ENCODE results near the gene ADIRF.
"Not testable (repeated sequence)": the region's sequence is repeated elsewhere in the genome, so short reads cannot be mapped to it uniquely, and the experiment has no call there.

The ADIRF gene

GRCh38 chr10:86946213-86947155, 21.8 kb upstream of the ADIRF start:
- DNase-seq = no peak

GRCh38 chr10:86947806-86948205, 20.5 kb upstream of the ADIRF start:
- DNase-seq = not testable (repeated sequence)

GRCh38 chr10:86950349-86950748, 17.9 kb upstream of the ADIRF start:
- DNase-seq = peak in 1 of 5 experiments; percentile 44

GRCh38 chr10:86951184-86951761, 17.0 kb upstream of the ADIRF start:
- no peak for DNase-seq

- DNase-seq = no peak
Observed at GRCh38 chr10:86952106-86952505, 16.2 kb upstream of the ADIRF start.

GRCh38 chr10:86952697-86953096, 15.6 kb upstream of the ADIRF start:
- DNase-seq = not testable (repeated sequence)

- no peak for DNase-seq
Observed at GRCh38 chr10:86953747-86954680, 14.3 kb upstream of the ADIRF start.

- no peak for DNase-seq
Observed at GRCh38 chr10:86954681-86955500, 13.4 kb upstream of the ADIRF start.

GRCh38 chr10:86955501-86956194, 12.6 kb upstream of the ADIRF start:
- DNase-seq = no peak

GRCh38 chr10:86956195-86956847, 12.0 kb upstream of the ADIRF start:
- DNase-seq = no peak

GRCh38 chr10:86956848-86957448, 11.3 kb upstream of the ADIRF start:
- no peak for DNase-seq

- DNase-seq = no peak
Observed at GRCh38 chr10:86957471-86958115, 10.7 kb upstream of the ADIRF start, which contains the start of gene MMRN2. Gene MMRN2, minus strand, starts transcription at chr10:86957615. Its CDS starts 74 bp downstream, at chr10:86957541.

GRCh38 chr10:86958116-86958900, 10.0 kb upstream of the ADIRF start, which contains the start of gene SNCG:
Gene SNCG, plus strand, starts transcription at chr10:86958599. Its CDS starts 99 bp downstream, at chr10:86958698.
- DNase-seq = no peak

GRCh38 chr10:86958901-86959736, 9.2 kb upstream of the ADIRF start:
- DNase-seq = no peak

- no peak for DNase-seq
Observed at GRCh38 chr10:86959737-86960002, 8.6 kb upstream of the ADIRF start.

GRCh38 chr10:86960003-86960862, 8.0 kb upstream of the ADIRF start:
- DNase-seq = peak in 3 of 5 experiments; percentile 24 to 74 (median 31)

GRCh38 chr10:86960863-86961434, 7.3 kb upstream of the ADIRF start:
- no peak for DNase-seq
